IMR-90 (cell line): Measurements from ENCODE around the gene MYO9B. TPM values are rescaled to one million over a fixed set of nuclear protein-coding genes. Genes with fewer than 3 reads are reported as not detected.

ENCODE experiments used
- ATAC-seq: fragments of 200-7000 bp; cut with Tn5 transposase; 2 replicates; pipeline ENCODE4 v1.9.1; 2020; ENCODE audit warnings: low read depth, mild to moderate bottlenecking, moderate library complexity
- BruUV-seq: library from RNA; stranded (reverse); fragments of 400-500 nt; replicated peaks from 2 replicates; lab custom pipeline; 2021; lab: Mats Ljungman, UMichigan
- CTCF ChIA-PET: fragments of 300-600 bp; formaldehyde crosslinking; extraction: SDS; loops from one replicate; lab custom pipeline; 2021; ENCODE audit warnings: antibody characterized with exemption; lab: Yijun Ruan, JAX
- POLR2A ChIA-PET: fragments of 300-600 bp; sonication (Branson Sonifier 250); formaldehyde crosslinking; loops from one replicate; lab custom pipeline; 2022; ENCODE audit warnings: antibody characterized with exemption; ENCODE audit not compliant: unreplicated experiment; lab: Charles Lee
- DNase-seq: peaks from one replicate; pipeline ENCODE4 v3.0.0; 2013
- H2AFZ ChIP-seq: replicated peaks from 2 replicates; pipeline ENCODE3; 2013; ENCODE audit warnings: low read length, mild to moderate bottlenecking; ENCODE audit not compliant: poor library complexity
- H2AK5ac ChIP-seq: 2 replicates; pipeline ENCODE4 v1.6.1; 2013; ENCODE audit warnings: low read depth, low read length, inconsistent platforms
- H2AK9ac ChIP-seq: replicated peaks from 2 replicates; pipeline ENCODE3; 2013; ENCODE audit warnings: mild to moderate bottlenecking, low read depth, low read length, moderate library complexity; ENCODE audit not compliant: poor library complexity
- H2BK120ac ChIP-seq: 2 replicates; pipeline ENCODE4 v1.6.1; 2013; ENCODE audit warnings: low read depth, low read length, inconsistent platforms
- H2BK15ac ChIP-seq: 3 replicates; pipeline ENCODE4 v1.6.1; 2013; ENCODE audit warnings: low read depth, low read length, inconsistent platforms
- H2BK20ac ChIP-seq: 2 replicates; pipeline ENCODE4 v1.6.1; 2013; ENCODE audit warnings: low read depth, mild to moderate bottlenecking, inconsistent platforms, low read length, moderate library complexity
- H2BK5ac ChIP-seq: 2 replicates; pipeline ENCODE4 v1.6.1; 2013; ENCODE audit warnings: mild to moderate bottlenecking, low read depth, low read length, inconsistent platforms; ENCODE audit not compliant: poor library complexity, severe bottlenecking
- H3K14ac ChIP-seq: replicated peaks from 2 replicates; pipeline ENCODE4 v1.6.1; 2013; ENCODE audit warnings: low read depth, low read length, inconsistent platforms
- H3K18ac ChIP-seq: 2 replicates; pipeline ENCODE4 v1.6.1; 2013; ENCODE audit warnings: low read depth, low read length, control low read depth
- H3K23ac ChIP-seq: 2 replicates; pipeline ENCODE4 v1.6.1; 2013; ENCODE audit warnings: low read depth, low read length, inconsistent platforms
- H3K27ac ChIP-seq: 2 replicates; pipeline ENCODE4 v1.5.1; 2013; ENCODE audit warnings: mild to moderate bottlenecking, control low read depth, low read length; ENCODE audit not compliant: insufficient read depth
- H3K27me3 ChIP-seq: 2 replicates; pipeline ENCODE4 v1.6.1; 2013; ENCODE audit warnings: low read length; ENCODE audit not compliant: control insufficient read depth, insufficient read depth
- H3K36me3 ChIP-seq: 2 replicates; pipeline ENCODE4 v1.6.1; 2013; ENCODE audit warnings: low read length, mixed read lengths; ENCODE audit not compliant: control insufficient read depth, insufficient read depth
- H3K4ac ChIP-seq: 2 replicates; pipeline ENCODE4 v1.6.1; 2013; ENCODE audit warnings: low read depth, low read length, inconsistent platforms
- H3K4me1 ChIP-seq: 2 replicates; pipeline ENCODE4 v1.6.1; 2013; ENCODE audit warnings: low read length, mixed read lengths; ENCODE audit not compliant: control insufficient read depth, insufficient read depth
- H3K4me2 ChIP-seq: 2 replicates; pipeline ENCODE4 v1.6.1; 2013; ENCODE audit warnings: low read depth, mild to moderate bottlenecking, control low read depth, low read length, moderate library complexity
- H3K4me3 ChIP-seq: 2 replicates; pipeline ENCODE4 v1.5.1; 2013; ENCODE audit warnings: low read depth, mild to moderate bottlenecking, control low read depth, low read length, moderate library complexity; ENCODE audit not compliant: insufficient read depth
- H3K56ac ChIP-seq: 2 replicates; pipeline ENCODE4 v1.6.1; 2013; ENCODE audit warnings: low read length, inconsistent platforms; ENCODE audit not compliant: insufficient read depth; ENCODE audit errors: extremely low read depth
- H3K79me1 ChIP-seq, 2 experiments: 2 replicates each; pipeline ENCODE4 v1.6.1; 2013; ENCODE audit warnings: low read length in 2 of 2, inconsistent platforms in 1 of 2, low read depth in 1 of 2
- H3K9ac ChIP-seq: 2 replicates; pipeline ENCODE4 v1.6.1; 2013; ENCODE audit warnings: low read depth, low read length, control low read depth
- H3K9me1 ChIP-seq: 2 replicates; pipeline ENCODE4 v1.6.1; 2013; ENCODE audit warnings: low read length, inconsistent platforms; ENCODE audit not compliant: insufficient read depth
- H3K9me3 ChIP-seq: 2 replicates; pipeline ENCODE4 v1.6.1; 2013; ENCODE audit warnings: low read length; ENCODE audit not compliant: control insufficient read depth, insufficient read depth
- H4K20me1 ChIP-seq: 2 replicates; pipeline ENCODE4 v1.6.1; 2013; ENCODE audit warnings: low read length, inconsistent platforms; ENCODE audit not compliant: insufficient read depth
- H4K5ac ChIP-seq: 2 replicates; pipeline ENCODE4 v1.6.1; 2013; ENCODE audit warnings: mild to moderate bottlenecking, low read depth, low read length, control low read depth
- H4K8ac ChIP-seq, 2 experiments: 2 replicates each; pipeline ENCODE4 v1.6.1; 2013; ENCODE audit warnings: low read depth in 2 of 2, low read length in 2 of 2, control low read depth in 1 of 2, inconsistent platforms in 1 of 2
- H4K91ac ChIP-seq: 2 replicates; pipeline ENCODE4 v1.6.1; 2013; ENCODE audit warnings: low read depth, low read length, inconsistent platforms; ENCODE audit not compliant: insufficient read depth
- BHLHE40 ChIP-seq: fragments of 150-350 bp; IDR thresholded peaks from 2 replicates; pipeline ENCODE4 v1.6.1; 2016; ENCODE audit warnings: mild to moderate bottlenecking, low read depth, low read length
- CHD1 ChIP-seq: IDR thresholded peaks from 2 replicates; pipeline ENCODE4 v1.6.1; 2012; ENCODE audit warnings: low read depth, low read length, improper control_type of control experiment
- NFE2L2 ChIP-seq: fragments of 150-350 bp; IDR thresholded peaks from 2 replicates; pipeline ENCODE4 v1.6.1; 2016; ENCODE audit warnings: low read depth, mild to moderate bottlenecking, low read length
- RAD21 ChIP-seq: IDR thresholded peaks from 2 replicates; pipeline ENCODE4 v1.6.1; 2012; ENCODE audit warnings: low read length, improper control_type of control experiment
- RFX5 ChIP-seq: IDR thresholded peaks from 2 replicates; pipeline ENCODE4 v1.8.0; 2012; ENCODE audit warnings: low read depth, mild to moderate bottlenecking, low read length, moderate library complexity
- WGBS, 2 experiments: methylation state at CpG; one replicate each; pipeline versions ENCODE4 v1.1.5 to v1.1.7; 2013; ENCODE audit warnings: missing lambda C conversion rate in 2 of 2; ENCODE audit not compliant: insufficient read length in 1 of 2; ENCODE audit errors: extremely low coverage in 2 of 2; 5-methylcytosine and 5-hydroxymethylcytosine counted together
- dilution Hi-C: fragments of 300-500 bp; cut with HindIII; formaldehyde crosslinking; loops from one replicate; pipeline ENCODE4 v1.14.3; 2018; ENCODE audit warnings: low sequenced_read_pairs; ENCODE audit not compliant: unreplicated experiment
- in situ Hi-C: fragments of 300-500 bp; cut with MboI; formaldehyde crosslinking; loops from 3 replicates; pipeline ENCODE4 v1.14.3; 2019; ENCODE audit warnings: low sequenced_read_pairs, inconsistent platforms, mixed read lengths
- intact Hi-C: fragments of 100-400 bp; cut with micrococcal nuclease; formaldehyde crosslinking; loops from 2 replicates; pipeline ENCODE4 v1.10.0; 2022
- polyA plus RNA-seq, 3 experiments: library from polyadenylated mRNA; depleted of rRNA; stranded (reverse); fragments of >200 nt; gene quantifications; 2 replicates each; pipeline ENCODE4 v1.2.3, GENCODE V29; 2012; ENCODE audit warnings: low replicate concordance in 1 of 3
- total RNA-seq: library from RNA; depleted of rRNA; stranded (reverse); fragments of >200 nt; gene quantifications from 2 replicates; pipeline ENCODE4 v1.2.3, GENCODE V29; 2012
- TF ChIP-seq, protein P1 (sequence below): fragments of 150-350 bp; IDR thresholded peaks from 2 replicates; pipeline ENCODE4 v1.6.1; 2016; ENCODE audit warnings: low read depth, mild to moderate bottlenecking, low read length, moderate library complexity, borderline replicate concordance
- TF ChIP-seq, protein P2 (sequence below): fragments of 150-350 bp; IDR thresholded peaks from 2 replicates; pipeline ENCODE4 v1.6.1; 2017; ENCODE audit warnings: mild to moderate bottlenecking, antibody characterized with exemption, low read length, low read depth
- TF ChIP-seq, protein P3 (sequence below): conservative IDR thresholded peaks from 2 replicates; pipeline ENCODE4 v1.5.1; 2012; ENCODE audit warnings: mild to moderate bottlenecking, low read depth, low read length, improper control_type of control experiment

MYO9B gene
- total and polyA plus RNA-seq, 2 of the 4 experiments (the other 2 are of a cell fraction) = 61.8 to 77.8 TPM

DNA sequence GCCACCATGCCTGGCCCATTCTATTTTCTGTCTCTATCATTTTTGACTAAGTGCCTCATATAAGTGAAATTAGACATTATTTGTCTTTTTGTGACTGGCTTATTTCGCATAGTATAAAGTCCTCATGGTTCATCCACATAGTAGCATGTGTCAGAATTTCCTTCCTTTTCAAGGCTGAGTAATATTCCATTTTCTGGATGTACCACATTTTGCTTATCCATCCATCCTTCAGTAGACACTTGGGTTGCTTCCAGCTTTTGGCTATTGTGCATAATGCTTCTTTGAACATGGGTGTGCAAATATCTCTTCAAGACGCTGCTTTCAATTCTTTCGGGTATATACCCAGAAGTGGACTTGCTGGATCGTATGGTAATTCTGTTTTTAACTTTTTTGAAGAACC, 88.1 kb downstream of the MYO9B start:
- H3K9ac ChIP-seq = no peak overlapping the region
- BruUV-seq = no TSS peak
- ChIA-PET POLR2A (no interaction called here), CTCF (no interaction called here)
- peaks cover 10 to 29% of the 10 kb centered on the region in 2 experiments for H3K79me1 ChIP-seq
- in situ Hi-C loops = no loop called here
- H3K4me3 ChIP-seq = no peak overlapping the region
- H3K9me3 ChIP-seq = peaks cover 5% of the 10 kb centered on the region; the same call in 1 of the 2 replicates
- no peak overlapping the region for H4K91ac ChIP-seq
- no peak overlapping the region for H4K5ac ChIP-seq
- H2AFZ ChIP-seq = no peak overlapping the region
- no peak overlapping the region for H3K56ac ChIP-seq
- no peak overlapping the region for H3K27ac ChIP-seq
- no peak overlapping the region for H3K23ac ChIP-seq
- H2BK20ac ChIP-seq = no peak overlapping the region
- H2BK120ac ChIP-seq = no peak overlapping the region
- no peak overlapping the region for H2AK9ac ChIP-seq
- dilution Hi-C loops = no loop called here
- no peak for DNase-seq
- no peak overlapping the region for H3K18ac ChIP-seq
- no peak overlapping the region for H3K4me2 ChIP-seq
- no peak overlapping the region for H2BK15ac ChIP-seq
- no peak overlapping the region for H4K8ac ChIP-seq
- peaks cover 76% of the 10 kb centered on the region for H3K36me3 ChIP-seq
- H3K27me3 ChIP-seq = no peaks in the 10 kb centered on the region
- H3K4ac ChIP-seq = no peak overlapping the region
- H2AK5ac ChIP-seq = no peak overlapping the region
- no peaks in the 10 kb centered on the region for H3K4me1 ChIP-seq
- intact Hi-C loops = no loop called here
- H3K9me1 ChIP-seq = peaks cover 2% of the 10 kb centered on the region; the same call in 1 of the 2 replicates
- no peak for ATAC-seq
- H4K20me1 ChIP-seq = peaks cover 4% of the 10 kb centered on the region; the same call in 1 of the 2 replicates
- WGBS, 2 experiments = no CpG with 5 or more reads among the region's 4 CpGs
- H3K14ac ChIP-seq = no peak overlapping the region
- no peak for TF ChIP-seq RAD21
- TF ChIP-seq, protein P1, sequence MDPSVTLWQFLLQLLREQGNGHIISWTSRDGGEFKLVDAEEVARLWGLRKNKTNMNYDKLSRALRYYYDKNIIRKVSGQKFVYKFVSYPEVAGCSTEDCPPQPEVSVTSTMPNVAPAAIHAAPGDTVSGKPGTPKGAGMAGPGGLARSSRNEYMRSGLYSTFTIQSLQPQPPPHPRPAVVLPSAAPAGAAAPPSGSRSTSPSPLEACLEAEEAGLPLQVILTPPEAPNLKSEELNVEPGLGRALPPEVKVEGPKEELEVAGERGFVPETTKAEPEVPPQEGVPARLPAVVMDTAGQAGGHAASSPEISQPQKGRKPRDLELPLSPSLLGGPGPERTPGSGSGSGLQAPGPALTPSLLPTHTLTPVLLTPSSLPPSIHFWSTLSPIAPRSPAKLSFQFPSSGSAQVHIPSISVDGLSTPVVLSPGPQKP = no peak
- TF ChIP-seq CHD1 = no peak
- no peak for TF ChIP-seq NFE2L2
- TF ChIP-seq, protein P2, sequence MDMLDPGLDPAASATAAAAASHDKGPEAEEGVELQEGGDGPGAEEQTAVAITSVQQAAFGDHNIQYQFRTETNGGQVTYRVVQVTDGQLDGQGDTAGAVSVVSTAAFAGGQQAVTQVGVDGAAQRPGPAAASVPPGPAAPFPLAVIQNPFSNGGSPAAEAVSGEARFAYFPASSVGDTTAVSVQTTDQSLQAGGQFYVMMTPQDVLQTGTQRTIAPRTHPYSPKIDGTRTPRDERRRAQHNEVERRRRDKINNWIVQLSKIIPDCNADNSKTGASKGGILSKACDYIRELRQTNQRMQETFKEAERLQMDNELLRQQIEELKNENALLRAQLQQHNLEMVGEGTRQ = no peak
- TF ChIP-seq BHLHE40 = no peak
- TF ChIP-seq, protein P3, sequence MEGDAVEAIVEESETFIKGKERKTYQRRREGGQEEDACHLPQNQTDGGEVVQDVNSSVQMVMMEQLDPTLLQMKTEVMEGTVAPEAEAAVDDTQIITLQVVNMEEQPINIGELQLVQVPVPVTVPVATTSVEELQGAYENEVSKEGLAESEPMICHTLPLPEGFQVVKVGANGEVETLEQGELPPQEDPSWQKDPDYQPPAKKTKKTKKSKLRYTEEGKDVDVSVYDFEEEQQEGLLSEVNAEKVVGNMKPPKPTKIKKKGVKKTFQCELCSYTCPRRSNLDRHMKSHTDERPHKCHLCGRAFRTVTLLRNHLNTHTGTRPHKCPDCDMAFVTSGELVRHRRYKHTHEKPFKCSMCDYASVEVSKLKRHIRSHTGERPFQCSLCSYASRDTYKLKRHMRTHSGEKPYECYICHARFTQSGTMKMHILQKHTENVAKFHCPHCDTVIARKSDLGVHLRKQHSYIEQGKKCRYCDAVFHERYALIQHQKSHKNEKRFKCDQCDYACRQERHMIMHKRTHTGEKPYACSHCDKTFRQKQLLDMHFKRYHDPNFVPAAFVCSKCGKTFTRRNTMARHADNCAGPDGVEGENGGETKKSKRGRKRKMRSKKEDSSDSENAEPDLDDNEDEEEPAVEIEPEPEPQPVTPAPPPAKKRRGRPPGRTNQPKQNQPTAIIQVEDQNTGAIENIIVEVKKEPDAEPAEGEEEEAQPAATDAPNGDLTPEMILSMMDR = no peak
- no peak for TF ChIP-seq RFX5
- no peak overlapping the region for H2BK5ac ChIP-seq
